Cerebellar cortex (tissue), 1 donor: Measurements from ENCODE around the gene CST5.
"Not testable (repeated sequence)": the region's sequence is repeated elsewhere in the genome, so short reads cannot be mapped to it uniquely, and the experiment has no call there.

ENCODE experiments used
- DNase-seq: peaks from one replicate; pipeline ENCODE4 v3.0.0-alpha.2; 2015; ENCODE audit warnings: low spot score

Gene CST5

GRCh38 chr20:23841693-23842092, 37.9 kb downstream of the CST5 start:
- DNase-seq, result no peak

DNA sequence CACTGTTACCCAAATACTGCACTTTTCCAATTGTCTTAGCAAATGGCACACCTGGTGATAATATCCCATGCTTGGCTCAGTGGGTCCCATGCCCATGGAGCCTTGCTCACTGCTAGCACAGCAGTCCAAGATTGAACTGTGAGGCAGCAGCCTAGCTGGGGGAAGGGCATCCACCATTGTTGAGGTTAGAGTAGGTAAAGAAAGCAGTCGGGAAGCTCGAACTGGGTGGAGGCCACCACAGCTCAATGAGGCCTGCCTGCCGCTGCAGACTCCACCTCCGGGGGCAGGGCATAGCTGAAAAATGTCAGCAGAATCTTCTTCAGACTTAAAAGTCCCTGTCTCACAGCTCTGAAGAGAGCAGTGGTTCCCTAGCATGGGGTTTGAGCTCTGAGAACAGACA, 43.8 kb downstream of the CST5 start:
- no peak for DNase-seq

GRCh38 chr20:23832775-23833513, 46.6 kb downstream of the CST5 start:
- no peak for DNase-seq

DNA sequence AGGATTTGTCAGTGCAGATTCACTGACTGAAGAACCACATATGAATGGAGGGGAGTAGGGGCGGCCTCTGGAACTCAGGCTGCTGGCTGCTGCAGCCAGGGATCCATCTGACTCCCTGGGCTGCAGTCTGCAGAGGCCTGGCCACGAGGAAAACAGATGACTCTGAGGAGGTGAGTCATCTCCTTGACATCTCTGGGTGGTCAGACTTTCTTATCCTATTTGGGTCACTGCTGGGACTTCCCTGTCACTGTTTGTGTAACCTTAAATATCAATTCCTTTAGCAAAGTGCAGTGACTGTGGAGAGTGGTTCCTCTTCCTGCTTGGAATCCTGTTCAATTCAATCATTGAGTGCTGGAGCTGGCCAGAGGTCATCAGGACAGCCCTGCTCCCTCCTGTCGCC, 47.6 kb downstream of the CST5 start:
- DNase-seq, result not testable (repeated sequence)

- no peak for DNase-seq
These were observed 53.0 kb downstream of the CST5 start, which contains the start of gene CST2 for GRCh38 chr20:23826541-23827021. Gene CST2, minus strand, starts transcription at chr20:23826729. Its CDS starts 69 bp downstream, at chr20:23826660.
